SK-N-SH treated with all-trans-retinoic acid at 6 μM for 48 hours (cell line): ENCODE data around the gene KSR2.

Experiments used
- ATAC-seq: fragments of 200-7000 bp; cut with Tn5 transposase; 3 replicates; pipeline ENCODE4 v1.9.1; 2020; ENCODE audit warnings: mild to moderate bottlenecking, moderate library complexity
- ARNTL ChIP-seq: fragments of 450-650 bp; formaldehyde crosslinking; IDR thresholded peaks from 2 replicates; pipeline ENCODE4 v1.5.0; 2020; ENCODE audit warnings: low read depth, mild to moderate bottlenecking, moderate library complexity, borderline replicate concordance
- BACH2 ChIP-seq: fragments of 250-450 bp; sonication (Bioruptor Pico); IDR thresholded peaks from 2 replicates; pipeline ENCODE4 v1.9.0; 2021; ENCODE audit warnings: mild to moderate bottlenecking, borderline replicate concordance
- CSDC2 ChIP-seq: fragments of 250-450 bp; sonication (Bioruptor Pico); IDR thresholded peaks from 2 replicates; pipeline ENCODE4 v1.5.0; 2020; ENCODE audit warnings: mild to moderate bottlenecking, moderate library complexity
- ESRRG ChIP-seq: fragments of 250-450 bp; sonication (Bioruptor Pico); IDR thresholded peaks from 2 replicates; pipeline ENCODE4 v1.6.1; 2021; ENCODE audit warnings: mild to moderate bottlenecking
- GLIS3 ChIP-seq: fragments of 250-450 bp; sonication (Bioruptor Pico); IDR thresholded peaks from 2 replicates; pipeline ENCODE4 v1.5.0; 2020; ENCODE audit warnings: mild to moderate bottlenecking, moderate library complexity
- ISL1 ChIP-seq: fragments of 250-450 bp; sonication (Bioruptor Pico); IDR thresholded peaks from 2 replicates; pipeline ENCODE4 v2.1.2; 2022; ENCODE audit warnings: mild to moderate bottlenecking, moderate library complexity
- OSR1 ChIP-seq: fragments of 250-450 bp; sonication (Bioruptor Pico); IDR thresholded peaks from 2 replicates; pipeline ENCODE4 v1.8.0; 2022; ENCODE audit warnings: moderate library complexity, mild to moderate bottlenecking, inconsistent platforms
- PPARA ChIP-seq: fragments of 250-450 bp; sonication (Bioruptor Pico); IDR thresholded peaks from 2 replicates; pipeline ENCODE4 v1.5.0; 2020; ENCODE audit warnings: mild to moderate bottlenecking, borderline replicate concordance
- RARB ChIP-seq: fragments of 250-450 bp; sonication (Bioruptor Pico); IDR thresholded peaks from 2 replicates; pipeline ENCODE4 v1.8.0; 2021; ENCODE audit warnings: mild to moderate bottlenecking, moderate library complexity
- SNAI2 ChIP-seq: fragments of 250-450 bp; sonication (Bioruptor Pico); IDR thresholded peaks from 2 replicates; pipeline ENCODE4 v1.5.0; 2020; ENCODE audit warnings: mild to moderate bottlenecking, moderate library complexity
- TCF4 ChIP-seq: fragments of 250-450 bp; sonication (Bioruptor Pico); IDR thresholded peaks from 2 replicates; pipeline ENCODE4 v1.8.0; 2021; ENCODE audit warnings: mild to moderate bottlenecking, moderate library complexity, borderline replicate concordance
- TOX ChIP-seq: fragments of 250-450 bp; sonication (Bioruptor Pico); IDR thresholded peaks from 2 replicates; pipeline ENCODE4 v1.8.0; 2021; ENCODE audit warnings: mild to moderate bottlenecking, moderate library complexity, borderline replicate concordance
- ZC3H10 ChIP-seq: fragments of 250-450 bp; sonication (Bioruptor Pico); IDR thresholded peaks from 2 replicates; pipeline ENCODE4 v1.5.1; 2021; ENCODE audit warnings: mild to moderate bottlenecking, moderate library complexity
- ZFP3 ChIP-seq: fragments of 250-450 bp; sonication (Bioruptor Pico); IDR thresholded peaks from 2 replicates; pipeline ENCODE4 v1.5.0; 2020; ENCODE audit warnings: mild to moderate bottlenecking, moderate library complexity
- ZFP30 ChIP-seq: fragments of 450-650 bp; formaldehyde crosslinking; IDR thresholded peaks from 2 replicates; pipeline ENCODE4 v1.5.0; 2022; ENCODE audit warnings: mild to moderate bottlenecking, moderate library complexity
- ZNF565 ChIP-seq: fragments of 450-650 bp; formaldehyde crosslinking; conservative IDR thresholded peaks from 2 replicates; pipeline ENCODE4 v1.5.0; 2020; ENCODE audit warnings: low read depth, mild to moderate bottlenecking, moderate library complexity
- ZNF8 ChIP-seq: fragments of 450-650 bp; formaldehyde crosslinking; IDR thresholded peaks from 2 replicates; pipeline ENCODE4 v1.5.0; 2020; ENCODE audit warnings: mild to moderate bottlenecking, moderate library complexity
- TF ChIP-seq, protein P1 (sequence below): fragments of 250-450 bp; sonication (Bioruptor Pico); IDR thresholded peaks from 2 replicates; pipeline ENCODE4 v1.5.1; 2020; ENCODE audit warnings: low read depth, mild to moderate bottlenecking, moderate library complexity
- TF ChIP-seq, protein P2 (sequence below): fragments of 250-450 bp; sonication (Bioruptor Pico); IDR thresholded peaks from 2 replicates; pipeline ENCODE4 v1.8.0; 2021; ENCODE audit warnings: low read depth, mild to moderate bottlenecking, moderate library complexity, borderline replicate concordance
- TF ChIP-seq, protein P3 (sequence below): fragments of 250-450 bp; sonication (Bioruptor Pico); IDR thresholded peaks from 2 replicates; pipeline ENCODE4 v1.5.1; 2021; ENCODE audit warnings: mild to moderate bottlenecking, moderate library complexity
- TF ChIP-seq, protein P4 (sequence below): fragments of 250-450 bp; sonication (Bioruptor Pico); IDR thresholded peaks from 2 replicates; pipeline ENCODE4 v1.8.0; 2020; ENCODE audit warnings: mild to moderate bottlenecking, moderate library complexity, borderline replicate concordance

KSR2 gene

DNA sequence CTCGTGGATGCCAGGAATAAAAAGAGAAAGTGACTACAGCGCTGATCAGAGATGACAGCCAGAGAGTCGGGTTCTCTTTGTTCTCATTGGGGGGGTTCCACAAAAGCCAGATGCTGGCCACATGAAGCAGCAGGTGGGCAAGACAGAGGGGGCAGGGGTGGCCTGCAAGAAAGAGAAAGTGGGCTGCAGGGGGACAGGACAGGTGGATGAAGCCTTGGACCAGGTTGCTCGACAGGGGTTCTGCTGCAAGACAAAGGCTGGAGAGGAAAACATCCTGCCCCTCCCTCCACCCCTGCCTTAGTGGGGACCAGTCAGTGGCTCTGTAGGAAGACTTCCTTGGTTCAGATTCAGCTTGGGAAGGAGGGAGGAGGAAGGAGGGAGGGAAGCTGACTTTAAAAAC is 126.2 kb downstream of the KSR2 start:
- no peak for ATAC-seq
- TF ChIP-seq SNAI2 (CRISPR knock-in tag) (no peak), RARB (no peak), BACH2 (CRISPR knock-in tag) (no peak), ZFP30 (no peak), TOX (CRISPR knock-in tag) (no peak), TCF4 (CRISPR knock-in tag) (no peak)
- TF ChIP-seq, protein P1, sequence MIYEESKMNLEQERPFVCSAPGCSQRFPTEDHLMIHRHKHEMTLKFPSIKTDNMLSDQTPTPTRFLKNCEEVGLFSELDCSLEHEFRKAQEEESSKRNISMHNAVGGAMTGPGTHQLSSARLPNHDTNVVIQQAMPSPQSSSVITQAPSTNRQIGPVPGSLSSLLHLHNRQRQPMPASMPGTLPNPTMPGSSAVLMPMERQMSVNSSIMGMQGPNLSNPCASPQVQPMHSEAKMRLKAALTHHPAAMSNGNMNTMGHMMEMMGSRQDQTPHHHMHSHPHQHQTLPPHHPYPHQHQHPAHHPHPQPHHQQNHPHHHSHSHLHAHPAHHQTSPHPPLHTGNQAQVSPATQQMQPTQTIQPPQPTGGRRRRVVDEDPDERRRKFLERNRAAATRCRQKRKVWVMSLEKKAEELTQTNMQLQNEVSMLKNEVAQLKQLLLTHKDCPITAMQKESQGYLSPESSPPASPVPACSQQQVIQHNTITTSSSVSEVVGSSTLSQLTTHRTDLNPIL (CRISPR knock-in tag): no peak

DNA sequence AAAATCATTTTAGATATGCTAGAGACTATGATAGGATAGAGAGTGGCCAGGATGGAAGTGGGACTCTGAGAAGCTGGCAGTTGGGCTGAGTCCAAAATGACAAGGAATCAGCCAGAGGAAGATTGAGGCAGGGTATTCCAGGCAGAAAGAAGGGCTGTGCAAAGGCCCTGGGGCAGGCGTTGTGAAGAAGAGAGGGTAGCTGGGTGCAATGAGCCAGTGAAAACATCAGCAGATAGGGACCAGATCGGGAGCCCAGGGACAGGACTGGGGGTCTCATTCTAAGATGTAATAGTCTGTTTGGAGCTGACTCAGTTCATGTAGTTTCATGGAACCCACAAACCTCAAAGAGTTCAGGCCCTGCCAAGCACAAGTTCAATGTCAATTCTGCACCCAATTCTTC is 126.6 kb downstream of the KSR2 start:
- TF ChIP-seq, protein P1 (CRISPR knock-in tag): no peak
- TF ChIP-seq ZFP30: no peak
- TF ChIP-seq TOX (CRISPR knock-in tag): no peak
- no peak for TF ChIP-seq ZNF565 (CRISPR knock-in tag)
- TF ChIP-seq, all 23 proteins: peak for 0

DNA sequence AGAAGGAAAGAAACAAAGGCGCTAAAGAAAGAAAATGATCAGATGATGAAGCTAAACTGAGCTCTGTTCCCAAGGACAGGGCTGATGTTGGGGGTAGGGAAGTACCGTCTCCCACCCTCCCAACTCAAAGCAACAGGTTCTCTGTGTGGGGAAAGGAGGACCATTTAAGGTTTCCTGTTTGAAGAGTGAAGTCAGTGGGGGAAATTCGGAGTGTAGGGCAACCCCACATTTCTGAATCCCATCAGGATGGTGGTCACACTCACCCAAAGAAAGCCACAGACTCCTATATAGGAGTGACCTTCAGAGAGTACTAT is 131.1 kb downstream of the KSR2 start:
- ATAC-seq: no peak

More for the DNA sequence above, 126.6 kb downstream of the KSR2 start:
- ATAC-seq: no peak

More for the DNA sequence above, 131.1 kb downstream of the KSR2 start:
- TF ChIP-seq, protein P1 (CRISPR knock-in tag): no peak
- TF ChIP-seq ZFP3 (no peak), ZFP30 (no peak), GLIS3 (CRISPR knock-in tag) (no peak), CSDC2 (CRISPR knock-in tag) (no peak), ZC3H10 (no peak), ARNTL (no peak), PPARA (CRISPR knock-in tag) (no peak), ESRRG (CRISPR knock-in tag) (no peak), RARB (no peak), ISL1 (no peak), SNAI2 (CRISPR knock-in tag) (no peak), ZNF8 (CRISPR knock-in tag) (no peak), BACH2 (CRISPR knock-in tag) (no peak), ZNF565 (CRISPR knock-in tag) (no peak), OSR1 (CRISPR knock-in tag) (no peak)
- TF ChIP-seq, protein P2, sequence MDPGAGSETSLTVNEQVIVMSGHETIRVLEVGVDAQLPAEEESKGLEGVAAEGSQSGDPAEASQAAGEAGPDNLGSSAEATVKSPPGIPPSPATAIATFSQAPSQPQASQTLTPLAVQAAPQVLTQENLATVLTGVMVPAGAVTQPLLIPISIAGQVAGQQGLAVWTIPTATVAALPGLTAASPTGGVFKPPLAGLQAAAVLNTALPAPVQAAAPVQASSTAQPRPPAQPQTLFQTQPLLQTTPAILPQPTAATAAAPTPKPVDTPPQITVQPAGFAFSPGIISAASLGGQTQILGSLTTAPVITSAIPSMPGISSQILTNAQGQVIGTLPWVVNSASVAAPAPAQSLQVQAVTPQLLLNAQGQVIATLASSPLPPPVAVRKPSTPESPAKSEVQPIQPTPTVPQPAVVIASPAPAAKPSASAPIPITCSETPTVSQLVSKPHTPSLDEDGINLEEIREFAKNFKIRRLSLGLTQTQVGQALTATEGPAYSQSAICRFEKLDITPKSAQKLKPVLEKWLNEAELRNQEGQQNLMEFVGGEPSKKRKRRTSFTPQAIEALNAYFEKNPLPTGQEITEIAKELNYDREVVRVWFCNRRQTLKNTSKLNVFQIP: no peak
- TF ChIP-seq, protein P3, sequence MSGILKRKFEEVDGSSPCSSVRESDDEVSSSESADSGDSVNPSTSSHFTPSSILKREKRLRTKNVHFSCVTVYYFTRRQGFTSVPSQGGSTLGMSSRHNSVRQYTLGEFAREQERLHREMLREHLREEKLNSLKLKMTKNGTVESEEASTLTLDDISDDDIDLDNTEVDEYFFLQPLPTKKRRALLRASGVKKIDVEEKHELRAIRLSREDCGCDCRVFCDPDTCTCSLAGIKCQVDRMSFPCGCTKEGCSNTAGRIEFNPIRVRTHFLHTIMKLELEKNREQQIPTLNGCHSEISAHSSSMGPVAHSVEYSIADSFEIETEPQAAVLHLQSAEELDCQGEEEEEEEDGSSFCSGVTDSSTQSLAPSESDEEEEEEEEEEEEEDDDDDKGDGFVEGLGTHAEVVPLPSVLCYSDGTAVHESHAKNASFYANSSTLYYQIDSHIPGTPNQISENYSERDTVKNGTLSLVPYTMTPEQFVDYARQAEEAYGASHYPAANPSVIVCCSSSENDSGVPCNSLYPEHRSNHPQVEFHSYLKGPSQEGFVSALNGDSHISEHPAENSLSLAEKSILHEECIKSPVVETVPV (CRISPR knock-in tag): no peak
- TF ChIP-seq, protein P4, sequence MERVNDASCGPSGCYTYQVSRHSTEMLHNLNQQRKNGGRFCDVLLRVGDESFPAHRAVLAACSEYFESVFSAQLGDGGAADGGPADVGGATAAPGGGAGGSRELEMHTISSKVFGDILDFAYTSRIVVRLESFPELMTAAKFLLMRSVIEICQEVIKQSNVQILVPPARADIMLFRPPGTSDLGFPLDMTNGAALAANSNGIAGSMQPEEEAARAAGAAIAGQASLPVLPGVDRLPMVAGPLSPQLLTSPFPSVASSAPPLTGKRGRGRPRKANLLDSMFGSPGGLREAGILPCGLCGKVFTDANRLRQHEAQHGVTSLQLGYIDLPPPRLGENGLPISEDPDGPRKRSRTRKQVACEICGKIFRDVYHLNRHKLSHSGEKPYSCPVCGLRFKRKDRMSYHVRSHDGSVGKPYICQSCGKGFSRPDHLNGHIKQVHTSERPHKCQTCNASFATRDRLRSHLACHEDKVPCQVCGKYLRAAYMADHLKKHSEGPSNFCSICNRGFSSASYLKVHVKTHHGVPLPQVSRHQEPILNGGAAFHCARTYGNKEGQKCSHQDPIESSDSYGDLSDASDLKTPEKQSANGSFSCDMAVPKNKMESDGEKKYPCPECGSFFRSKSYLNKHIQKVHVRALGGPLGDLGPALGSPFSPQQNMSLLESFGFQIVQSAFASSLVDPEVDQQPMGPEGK: no peak
